ENCODE results near the gene L1CAM.

The L1CAM gene

DNA sequence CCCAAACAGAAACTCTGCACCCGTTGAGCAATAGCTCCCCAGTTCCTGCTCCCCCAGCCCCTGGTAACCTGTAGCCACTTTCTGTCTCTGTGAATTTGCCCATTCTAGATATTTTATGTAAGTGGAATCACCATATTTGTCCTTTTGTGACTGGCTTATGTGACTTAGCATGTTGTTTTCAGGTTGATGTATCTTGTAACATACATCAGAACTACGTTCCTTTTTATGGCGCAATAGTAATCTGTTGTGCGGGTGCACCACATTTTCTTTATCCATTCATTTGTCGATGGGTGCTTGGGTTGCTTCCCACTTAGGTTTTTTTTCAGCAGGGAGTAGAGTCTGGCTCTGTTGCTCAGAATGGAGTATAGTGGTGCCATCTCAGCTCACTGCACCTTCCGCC, 49.1 kb downstream of the L1CAM start:
- no peak overlapping the region for H3K4me3 ChIP-seq (ENCODE audit: low read depth, low read length)
- DNase-seq (ENCODE audit: low read depth): no peak
- TF ChIP-seq, protein P1, sequence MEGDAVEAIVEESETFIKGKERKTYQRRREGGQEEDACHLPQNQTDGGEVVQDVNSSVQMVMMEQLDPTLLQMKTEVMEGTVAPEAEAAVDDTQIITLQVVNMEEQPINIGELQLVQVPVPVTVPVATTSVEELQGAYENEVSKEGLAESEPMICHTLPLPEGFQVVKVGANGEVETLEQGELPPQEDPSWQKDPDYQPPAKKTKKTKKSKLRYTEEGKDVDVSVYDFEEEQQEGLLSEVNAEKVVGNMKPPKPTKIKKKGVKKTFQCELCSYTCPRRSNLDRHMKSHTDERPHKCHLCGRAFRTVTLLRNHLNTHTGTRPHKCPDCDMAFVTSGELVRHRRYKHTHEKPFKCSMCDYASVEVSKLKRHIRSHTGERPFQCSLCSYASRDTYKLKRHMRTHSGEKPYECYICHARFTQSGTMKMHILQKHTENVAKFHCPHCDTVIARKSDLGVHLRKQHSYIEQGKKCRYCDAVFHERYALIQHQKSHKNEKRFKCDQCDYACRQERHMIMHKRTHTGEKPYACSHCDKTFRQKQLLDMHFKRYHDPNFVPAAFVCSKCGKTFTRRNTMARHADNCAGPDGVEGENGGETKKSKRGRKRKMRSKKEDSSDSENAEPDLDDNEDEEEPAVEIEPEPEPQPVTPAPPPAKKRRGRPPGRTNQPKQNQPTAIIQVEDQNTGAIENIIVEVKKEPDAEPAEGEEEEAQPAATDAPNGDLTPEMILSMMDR (conservative IDR thresholded peaks at IDR 0.05; ENCODE audit: low read depth, low read length): no peak

DNA sequence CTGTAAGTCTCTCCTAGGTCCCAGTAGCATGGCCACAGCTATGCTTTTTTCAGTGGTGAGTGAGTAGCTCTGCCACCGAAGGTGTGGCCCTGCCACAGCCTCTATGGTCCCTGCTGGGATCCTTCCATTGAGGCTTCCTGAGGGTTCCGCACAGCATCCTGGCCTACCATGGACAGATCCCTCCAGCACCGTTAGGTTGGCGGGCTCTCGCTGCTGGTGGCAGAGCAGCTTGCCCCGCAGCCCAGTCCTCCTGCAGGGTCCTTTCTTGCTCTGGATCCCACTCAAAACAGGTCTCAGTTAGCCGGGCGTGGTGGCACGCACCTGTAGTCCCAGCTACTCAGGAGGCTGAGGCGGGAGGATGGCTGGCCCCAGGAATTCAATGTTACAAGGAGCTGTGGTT, 53.2 kb downstream of the L1CAM start:
- TF ChIP-seq, protein P1 (conservative IDR thresholded peaks at IDR 0.05; ENCODE audit: low read depth, low read length): no peak
- H3K4me3 ChIP-seq (ENCODE audit: low read depth, low read length): no peak overlapping the region
- DNase-seq (ENCODE audit: low read depth): no peak

DNA sequence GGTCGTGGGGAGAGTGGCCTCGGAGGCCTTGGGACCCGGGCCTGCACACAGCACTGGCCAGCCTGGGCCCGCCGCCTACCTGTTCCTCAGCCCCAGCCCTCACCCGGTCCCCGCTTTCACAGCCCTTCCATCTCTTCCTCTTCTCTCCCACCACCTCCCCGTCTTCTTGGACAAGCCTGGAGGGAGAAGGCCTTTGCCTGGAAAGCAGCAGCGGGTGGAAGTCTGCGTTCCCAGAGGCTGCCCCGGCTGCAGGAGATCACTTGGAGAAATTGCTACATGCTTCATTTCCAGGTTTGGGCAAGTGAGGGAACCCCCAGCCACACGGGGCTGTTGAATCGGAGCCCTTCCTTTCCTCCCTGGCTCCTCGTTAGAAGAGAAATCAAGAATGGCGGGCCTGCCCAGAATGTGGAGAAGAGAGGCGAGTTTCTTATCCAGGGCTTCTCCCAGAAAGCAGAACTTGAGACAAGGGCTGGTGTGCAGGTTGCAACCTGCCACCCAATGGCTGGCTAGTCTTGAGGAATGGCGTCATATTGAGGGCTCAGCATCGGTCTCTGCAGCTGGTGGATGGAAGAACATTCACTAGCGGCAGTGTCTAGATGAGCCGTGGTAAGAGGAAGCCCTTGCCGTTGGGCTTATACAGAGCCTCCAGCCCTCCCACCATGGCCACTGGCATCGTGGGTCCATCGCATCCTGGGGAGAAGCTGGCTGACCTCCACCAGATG, 54.4 kb downstream of the L1CAM start:
- no peak overlapping the region for H3K4me3 ChIP-seq (ENCODE audit: low read depth, low read length)
- TF ChIP-seq, protein P1 (conservative IDR thresholded peaks at IDR 0.05; ENCODE audit: low read depth, low read length): no peak
- no peak for DNase-seq (ENCODE audit: low read depth)

DNA sequence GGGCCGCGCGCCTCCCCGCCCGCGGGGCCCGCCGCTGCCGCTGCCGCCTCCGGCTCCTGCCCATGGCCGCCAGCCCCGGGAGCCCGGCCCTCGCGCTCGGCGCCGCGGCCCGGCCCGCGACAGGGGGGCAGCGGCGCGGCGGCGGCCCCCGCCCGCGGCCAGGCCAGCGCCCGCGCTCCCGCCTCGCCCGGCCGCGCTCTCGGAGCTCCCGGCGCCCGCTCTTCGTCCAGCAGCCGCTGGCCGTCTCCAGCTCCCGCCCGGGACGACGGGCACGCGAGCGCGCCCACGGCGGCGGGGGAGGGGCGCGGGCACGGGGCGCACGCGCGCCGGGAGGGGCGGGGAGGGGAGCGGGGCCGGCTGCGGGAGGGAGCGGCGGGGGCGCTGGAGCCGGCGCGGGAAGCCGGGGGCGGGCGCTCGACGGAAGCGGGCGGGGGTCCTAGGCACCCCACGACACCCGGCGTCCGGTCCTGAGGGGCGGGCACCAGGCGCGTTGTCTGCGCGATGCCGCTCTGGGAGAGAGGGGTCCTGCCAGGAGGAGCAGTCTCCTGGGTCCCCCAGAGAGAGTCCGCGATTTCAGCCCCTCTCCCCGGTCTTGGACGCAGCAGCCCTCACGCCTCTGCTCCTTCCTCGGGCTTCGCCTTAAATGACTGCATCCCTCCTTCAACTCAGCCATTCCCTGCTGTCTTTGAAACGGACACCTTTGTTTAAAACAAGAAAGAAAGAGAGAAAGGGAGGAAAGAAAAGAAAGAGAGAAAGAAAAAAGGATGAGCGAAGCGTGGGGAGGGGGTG, 55.1 kb downstream of the L1CAM start:
- no peak overlapping the region for H3K4me3 ChIP-seq (ENCODE audit: low read depth, low read length)
- no peak for DNase-seq (ENCODE audit: low read depth)
- TF ChIP-seq, protein P1 (conservative IDR thresholded peaks at IDR 0.05; ENCODE audit: low read depth, low read length): no peak

DNA sequence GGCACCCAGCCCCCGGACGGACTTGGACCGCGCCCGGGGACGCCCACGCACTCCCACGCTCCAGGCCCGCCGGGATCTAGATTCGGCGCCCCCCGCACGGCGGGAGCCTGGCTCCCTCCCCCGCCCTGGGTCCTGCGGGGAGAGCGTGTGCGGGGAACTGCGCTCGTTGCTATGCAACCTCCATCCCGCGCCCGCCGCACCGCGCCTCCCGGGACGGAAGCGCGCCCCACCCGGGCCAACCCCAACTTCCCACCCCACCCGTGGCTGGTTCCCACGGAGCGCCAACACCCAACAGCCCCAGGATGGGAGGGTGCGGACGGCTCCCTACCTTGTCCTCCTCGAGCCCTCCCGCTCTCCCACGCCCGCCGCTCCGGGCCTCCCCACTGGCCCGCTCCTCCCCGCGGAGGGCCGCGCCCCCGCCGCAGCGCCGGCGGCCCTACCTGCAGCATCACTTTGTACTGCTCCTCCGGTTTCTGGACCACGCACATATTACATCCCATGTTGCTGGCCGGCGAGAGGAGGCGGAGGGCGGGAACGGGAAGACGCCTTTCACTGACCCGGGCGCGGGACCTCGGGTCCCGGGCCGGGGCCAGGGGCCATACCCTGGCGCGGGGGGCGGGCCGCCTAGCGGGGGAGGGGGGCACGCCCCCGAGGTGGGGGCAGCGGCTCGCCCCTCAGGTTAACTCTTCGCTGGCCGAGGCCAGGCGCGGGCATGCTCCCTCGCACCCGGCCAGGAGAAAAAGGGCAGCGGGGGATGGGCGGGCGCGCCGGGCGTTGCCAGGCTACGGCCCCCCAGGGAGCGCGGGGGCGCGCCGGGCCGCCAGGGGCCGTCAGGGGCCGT, 56.0 kb downstream of the L1CAM start, which contains the start of gene PDZD4:
TSS of gene PDZD4 (minus strand) at position 746 of the 841 bp plus-strand sequence. CDS start at position 500, 246 bp downstream.
- TF ChIP-seq, protein P1 (conservative IDR thresholded peaks at IDR 0.05; ENCODE audit: low read depth, low read length): no peak
- no peak within 1 kb of the TSS for H3K4me3 ChIP-seq (ENCODE audit: low read depth, low read length)
- DNase-seq (ENCODE audit: low read depth): no peak

DNA sequence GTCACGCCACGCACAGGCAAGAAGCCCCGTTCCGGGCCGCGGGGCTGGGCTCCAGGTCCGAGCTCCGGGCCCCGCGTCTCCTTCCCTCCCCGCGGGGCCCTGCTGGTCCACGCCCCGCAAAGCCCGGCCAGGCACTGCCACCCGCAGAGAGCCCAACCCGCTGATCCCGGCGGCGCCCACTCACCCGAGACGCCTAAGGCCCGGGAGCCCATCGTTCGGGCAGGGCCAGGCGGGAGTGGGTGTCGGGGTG, 56.5 kb downstream of the L1CAM start:
- no peak for DNase-seq (ENCODE audit: low read depth)
- no peak overlapping the region for H3K4me3 ChIP-seq (ENCODE audit: low read depth, low read length)
- TF ChIP-seq, protein P1 (conservative IDR thresholded peaks at IDR 0.05; ENCODE audit: low read depth, low read length): no peak
